GM12878 (cell line): ENCODE results near the gene TNFSF12. TPM values are rescaled to one million over a fixed set of nuclear protein-coding genes. Genes with fewer than 3 reads are reported as not detected.

ENCODE experiments used
- ATAC-seq: fragments of 200-7000 bp; cut with Tn5 transposase; 3 replicates; pipeline ENCODE4 v1.9.1; 2020; ENCODE audit warnings: mild to moderate bottlenecking, moderate library complexity
- BruUV-seq: library from RNA; stranded (reverse); fragments of 400-500 nt; replicated peaks from 2 replicates; lab custom pipeline; 2021; lab: Mats Ljungman, UMichigan
- CTCF ChIA-PET: fragments of 300-600 bp; sonication (Branson Sonifier 250); formaldehyde crosslinking; extraction: SDS; loops from one replicate; lab custom pipeline; 2021; ENCODE audit warnings: inconsistent platforms; lab: Yijun Ruan, JAX
- POLR2A ChIA-PET: fragments of 350-600 bp; formaldehyde crosslinking; extraction: SDS; loops from one replicate; lab custom pipeline; 2021; ENCODE audit warnings: inconsistent platforms; lab: Charles Lee
- RAD21 ChIA-PET: fragments of 300-600 bp; sonication (Branson Sonifier 250); formaldehyde crosslinking; loops from one replicate; lab custom pipeline; 2023; ENCODE audit warnings: antibody characterized with exemption; ENCODE audit not compliant: unreplicated experiment; lab: Charles Lee
- SMC1A ChIA-PET: fragments of 300-600 bp; sonication (Branson Sonifier 250); formaldehyde crosslinking; loops from one replicate; lab custom pipeline; 2023; ENCODE audit not compliant: unreplicated experiment, uncharacterized antibody; lab: Charles Lee
- DNase-seq: peaks from one replicate; pipeline ENCODE4 v3.0.0-alpha.2; 2011; ENCODE audit warnings: low read depth, low spot score
- FAIRE-seq: peaks from 3 replicates; lab custom pipeline; 2011; peaks lifted over from hg19 to GRCh38; lab: Jason Lieb, UNC
- H2AFZ ChIP-seq: 2 replicates; pipeline ENCODE4 v1.6.0; 2011; ENCODE audit warnings: low read depth, low read length, control low read depth; ENCODE audit not compliant: control insufficient read depth
- H3K27ac ChIP-seq: 2 replicates; pipeline ENCODE4 v1.5.1; 2011; ENCODE audit warnings: control low read depth; ENCODE audit not compliant: control insufficient read depth, insufficient read depth
- H3K27me3 ChIP-seq, 2 experiments: replicated peaks in 1 of 2; 2 replicates each; pipeline versions ENCODE4 v1.6.0 to v1.6.1; 2011; ENCODE audit warnings: low read length in 1 of 2; ENCODE audit not compliant: control insufficient read depth in 2 of 2, insufficient read depth in 2 of 2
- H3K36me3 ChIP-seq, 2 experiments: 2 replicates each; pipeline ENCODE4 v1.5.1; 2011; ENCODE audit warnings: low read length in 1 of 2; ENCODE audit not compliant: control insufficient read depth in 2 of 2, insufficient read depth in 2 of 2
- H3K4me1 ChIP-seq: 2 replicates; pipeline ENCODE4 v1.6.1; 2011; ENCODE audit warnings: mild to moderate bottlenecking, low read length, moderate library complexity, mixed read lengths; ENCODE audit not compliant: control insufficient read depth, insufficient read depth
- H3K4me2 ChIP-seq: 2 replicates; pipeline ENCODE4 v1.6.0; 2011; ENCODE audit warnings: control low read depth; ENCODE audit not compliant: control insufficient read depth, insufficient read depth
- H3K4me3 ChIP-seq: fragments of 200-600 bp; sonication (generic); 2 replicates; pipeline ENCODE4 v1.5.1; 2016
- H3K79me2 ChIP-seq: 2 replicates; pipeline ENCODE4 v1.6.0; 2011; ENCODE audit warnings: low read length; ENCODE audit not compliant: control insufficient read depth, insufficient read depth
- H3K9ac ChIP-seq: 2 replicates; pipeline ENCODE4 v1.8.0; 2011; ENCODE audit warnings: low read length, control low read depth, mixed read lengths; ENCODE audit not compliant: control insufficient read depth, insufficient read depth
- H3K9me3 ChIP-seq: replicated peaks from 3 replicates; pipeline ENCODE4 v1.5.1; 2011; ENCODE audit warnings: mild to moderate bottlenecking, low read length; ENCODE audit not compliant: control insufficient read depth, insufficient read depth
- H4K20me1 ChIP-seq: 2 replicates; pipeline ENCODE4 v1.6.0; 2011; ENCODE audit not compliant: control insufficient read depth, insufficient read depth
- MYB ChIP-seq: fragments of 150-350 bp; IDR thresholded peaks from 2 replicates; pipeline ENCODE4 v1.6.1; 2014; ENCODE audit warnings: mild to moderate bottlenecking, low read depth, low read length, borderline replicate concordance
- POLR2A ChIP-seq: IDR thresholded peaks from 2 replicates; pipeline ENCODE4 v1.6.1; 2011; ENCODE audit warnings: low read depth, mild to moderate bottlenecking, low read length
- RUNX3 ChIP-seq: IDR thresholded peaks from 2 replicates; pipeline ENCODE4 v1.6.1; 2012; ENCODE audit warnings: low read length, inconsistent platforms
- TCF3 ChIP-seq: IDR thresholded peaks from 2 replicates; pipeline ENCODE4 v1.6.1; 2012; ENCODE audit warnings: low read depth, mild to moderate bottlenecking, low read length, borderline replicate concordance; ENCODE audit not compliant: insufficient read depth
- ZNF622 ChIP-seq: fragments of 450-650 bp; IDR thresholded peaks from 2 replicates; pipeline ENCODE4 v1.6.1; 2017; ENCODE audit warnings: mild to moderate bottlenecking, inconsistent platforms
- WGBS: methylation state at CpG from one replicate; pipeline ENCODE4 v1.1.6; 2016; ENCODE audit warnings: low lambda C conversion rate; ENCODE audit not compliant: insufficient replicate concordance, insufficient coverage; ENCODE audit errors: missing lambda C conversion rate; 5-methylcytosine and 5-hydroxymethylcytosine counted together
- in situ Hi-C: fragments of 300-500 bp; cut with MboI; formaldehyde crosslinking; loops from 9 replicates; pipeline ENCODE4 v1.14.3; 2018; ENCODE audit warnings: mixed read lengths
- intact Hi-C: fragments of 100-400 bp; cut with micrococcal nuclease; formaldehyde crosslinking; loops from one replicate; pipeline ENCODE4 v1.14.2; 2022; ENCODE audit not compliant: unreplicated experiment
- polyA plus RNA-seq, 11 experiments: library from polyadenylated mRNA; depleted of rRNA in 4 of 11; unstranded in 6 of 11; stranded (reverse) in 5 of 11; fragments of >200 nt; fragmentation: Nextera tagmentation in 4 of 11; fragmentation: Illumina TruSeq in 1 of 11; extraction: Ambion mirVana in 4 of 11; extraction: Trizol in 1 of 11; gene quantifications; 1 replicate in 1 of 11; 2 replicates in 10 of 11; pipeline versions ENCODE4 v1.2.1 to v1.2.3, GENCODE V29; 2011 to 2016; ENCODE audit warnings: inconsistent platforms in 2 of 11, missing spikeins in 2 of 11, low read depth in 1 of 11
- total RNA-seq, 4 experiments: library from RNA; depleted of rRNA in 3 of 4; stranded (reverse); fragments of >200 nt in 3 of 4; fragmentation: Illumina TruSeq in 1 of 4; extraction: Trizol in 1 of 4; gene quantifications; 2 replicates each; pipeline versions ENCODE4 v1.2.1 to v1.2.3, GENCODE V29; 2013 to 2021
- TF ChIP-seq, protein P1 (sequence below): fragments of 450-650 bp; IDR thresholded peaks from 2 replicates; pipeline ENCODE4 v1.6.1; 2017; ENCODE audit warnings: borderline replicate concordance

The TNFSF12 gene
- total and polyA plus RNA-seq, 10 of the 15 experiments (the other 5 are each of a cell fraction or from before 2014, with no cell fraction given): 0.32 to 7.0 (median 2.6) TPM

GRCh38 chr17:7563115-7563869 is 14.4 kb downstream of the TNFSF12 start:
- H3K9ac ChIP-seq: peak overlapping the region; percentile 83
- H3K4me1 ChIP-seq: peaks cover 27% of the 10 kb centered on the region
- ChIA-PET CTCF (no interaction called here), RAD21 (no interaction called here), SMC1A (no interaction called here), POLR2A (interaction anchor here (1.1 to 2.2 kb wide), 2 partner anchors 21 to 128 kb away, joined by 3 to 6 read pairs; partner anchors contain the start of gene TMEM102)
- H3K4me3 ChIP-seq: peak overlapping the region; percentile 92
- in situ Hi-C loops (loop anchor here (25.0 kb wide), 1 partner anchor 526 kb away; the partner anchor contains the start of genes SLC16A11 and SLC16A13), intact Hi-C loops (loop anchor here (5.0 kb wide), 1 partner anchor 126 kb away; the partner anchor contains the start of genes FGF11 and TMEM102)
- no peaks in the 10 kb centered on the region for H3K27me3 ChIP-seq
- TF ChIP-seq TCF3 (no peak), MYB (no peak), RUNX3 (no peak), ZNF622 (no peak), POLR2A (0 out of 2 replicates have a peak, but pooled peaks have one; percentile 11)
- TF ChIP-seq, protein P1, sequence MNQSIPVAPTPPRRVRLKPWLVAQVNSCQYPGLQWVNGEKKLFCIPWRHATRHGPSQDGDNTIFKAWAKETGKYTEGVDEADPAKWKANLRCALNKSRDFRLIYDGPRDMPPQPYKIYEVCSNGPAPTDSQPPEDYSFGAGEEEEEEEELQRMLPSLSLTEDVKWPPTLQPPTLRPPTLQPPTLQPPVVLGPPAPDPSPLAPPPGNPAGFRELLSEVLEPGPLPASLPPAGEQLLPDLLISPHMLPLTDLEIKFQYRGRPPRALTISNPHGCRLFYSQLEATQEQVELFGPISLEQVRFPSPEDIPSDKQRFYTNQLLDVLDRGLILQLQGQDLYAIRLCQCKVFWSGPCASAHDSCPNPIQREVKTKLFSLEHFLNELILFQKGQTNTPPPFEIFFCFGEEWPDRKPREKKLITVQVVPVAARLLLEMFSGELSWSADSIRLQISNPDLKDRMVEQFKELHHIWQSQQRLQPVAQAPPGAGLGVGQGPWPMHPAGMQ: no peak
- no peak for FAIRE-seq
- no peaks in the 10 kb centered on the region for H3K9me3 ChIP-seq
- H3K27ac ChIP-seq: no peak overlapping the region
- H3K79me2 ChIP-seq: peaks cover 34% of the 10 kb centered on the region
- WGBS: 91% methylated on average over 23 of the region's 30 CpGs
- no peak overlapping the region for H2AFZ ChIP-seq
- no TSS peak for BruUV-seq
- ATAC-seq: no peak
- H4K20me1 ChIP-seq: no peaks in the 10 kb centered on the region
- peaks cover 13 to 14% of the 10 kb centered on the region in 2 experiments; a peak in 3 of 4 replicates for H3K36me3 ChIP-seq
- no peak for DNase-seq
- peak overlapping the region; percentile 87 for H3K4me2 ChIP-seq
